ENCODE data around the gene NUDT22.

Gene NUDT22

DNA sequence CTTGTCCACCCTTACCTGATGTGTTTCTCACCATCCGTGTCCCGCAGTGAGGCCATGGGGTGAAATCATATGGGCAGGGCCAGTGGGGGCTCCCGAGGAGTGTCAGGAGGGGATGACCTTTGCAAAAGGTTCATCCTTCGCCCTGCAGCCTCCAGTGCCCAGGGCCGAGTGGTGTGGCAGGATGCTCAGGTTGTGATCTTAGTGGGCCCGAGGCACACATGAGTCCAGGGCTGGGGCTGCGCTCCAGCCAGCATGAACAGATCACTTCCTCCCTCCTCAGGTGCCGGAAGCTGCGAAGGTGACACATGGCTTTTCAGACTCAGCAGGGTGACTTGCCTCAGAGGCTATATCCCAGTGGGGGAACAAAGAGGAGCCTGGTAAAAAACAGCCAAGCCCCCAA lies 12.0 kb downstream of the NUDT22 start:
- Histone ChIP-seq H3K4me1 (ENCODE audit: control insufficient read depth in 1 of 2, insufficient read depth in 2 of 2, low read length in 2 of 2) (peaks cover 17 to 26% of the 10 kb centered on the region in 2 experiments), H2BK12ac (ENCODE audit: low read length) (no peak overlapping the region), H3K27me3 (ENCODE audit: insufficient read depth, low read length) (no peaks in the 10 kb centered on the region), H3K4me3 (ENCODE audit: low read depth, low read length) (no peak overlapping the region), H2AFZ (ENCODE audit: insufficient read depth, low read length, poor library complexity) (no peak overlapping the region), H3K14ac (ENCODE audit: low read length) (no peak overlapping the region), H3K36me3 (ENCODE audit: control insufficient read depth in 1 of 2, insufficient read depth in 2 of 2, low read length in 2 of 2) (peaks cover 25 to 26% of the 10 kb centered on the region in 2 experiments), H4K8ac (ENCODE audit: low read depth, low read length) (no peak overlapping the region), H3K27ac (ENCODE audit: low read depth, low read length) (no peak overlapping the region), H3K4ac (ENCODE audit: low read depth, low read length) (no peak overlapping the region), H4K91ac (ENCODE audit: low read depth, low read length) (no peak overlapping the region), H3K9ac (ENCODE audit: low read length) (no peak overlapping the region), H3K9me3 (ENCODE audit: insufficient read depth, low read depth, low read length) (no peaks in the 10 kb centered on the region), H3K79me2 (ENCODE audit: control insufficient read depth, insufficient read depth, low read length, poor library complexity) (peaks cover 22% of the 10 kb centered on the region), H2BK120ac (ENCODE audit: insufficient read depth, low read length, poor library complexity) (no peak overlapping the region), H3K23ac (ENCODE audit: low read length) (no peak overlapping the region), H2AK5ac (ENCODE audit: low read length) (no peak overlapping the region), H4K12ac (ENCODE audit: low read depth, low read length) (no peak overlapping the region), H3K4me2 (ENCODE audit: low read length) (no peak overlapping the region), H2BK5ac (ENCODE audit: low read depth, low read length, poor library complexity) (no peak overlapping the region), H3K79me1 (ENCODE audit: low read length) (peaks cover 26% of the 10 kb centered on the region), H3K18ac (ENCODE audit: low read length) (no peak overlapping the region)
- no peak for DNase-seq
- no CpG with 5 or more reads among the region's 9 CpGs for WGBS (ENCODE audit: extremely low coverage, insufficient coverage, insufficient read length)

DNA sequence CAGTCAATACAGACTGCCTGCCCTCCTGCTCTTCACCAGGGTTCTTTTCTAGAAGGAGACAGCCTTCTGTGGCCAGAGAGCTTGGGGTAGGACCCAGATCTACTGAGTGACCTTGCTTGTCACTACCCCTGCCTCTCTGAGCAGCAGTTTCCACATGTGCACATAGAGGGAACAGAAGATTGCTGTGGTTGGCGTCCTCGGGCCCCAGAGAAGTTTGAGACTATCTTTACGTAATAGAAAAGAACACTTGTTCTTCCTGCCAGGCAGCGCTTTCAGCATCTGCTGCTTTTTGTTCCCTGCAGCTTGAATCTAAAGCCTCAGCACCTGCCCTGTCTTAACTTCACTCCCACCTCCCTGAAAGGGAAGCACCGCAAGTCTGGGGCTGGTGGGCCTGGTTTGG lies 12.9 kb downstream of the NUDT22 start:
- Histone ChIP-seq H4K12ac (ENCODE audit: low read depth, low read length) (no peak overlapping the region), H3K4me1 (ENCODE audit: control insufficient read depth in 1 of 2, insufficient read depth in 2 of 2, low read length in 2 of 2) (peaks cover 21 to 32% of the 10 kb centered on the region in 2 experiments), H2BK5ac (ENCODE audit: low read depth, low read length, poor library complexity) (no peak overlapping the region), H3K36me3 (ENCODE audit: control insufficient read depth in 1 of 2, insufficient read depth in 2 of 2, low read length in 2 of 2) (peaks cover 34 to 35% of the 10 kb centered on the region in 2 experiments), H3K27me3 (ENCODE audit: insufficient read depth, low read length) (no peaks in the 10 kb centered on the region), H3K4ac (ENCODE audit: low read depth, low read length) (no peak overlapping the region), H3K23ac (ENCODE audit: low read length) (no peak overlapping the region), H3K18ac (ENCODE audit: low read length) (no peak overlapping the region), H3K9me3 (ENCODE audit: insufficient read depth, low read depth, low read length) (no peaks in the 10 kb centered on the region), H4K91ac (ENCODE audit: low read depth, low read length) (no peak overlapping the region), H2BK12ac (ENCODE audit: low read length) (no peak overlapping the region), H2AK5ac (ENCODE audit: low read length) (no peak overlapping the region), H3K27ac (ENCODE audit: low read depth, low read length) (no peak overlapping the region), H3K79me2 (ENCODE audit: control insufficient read depth, insufficient read depth, low read length, poor library complexity) (peaks cover 21% of the 10 kb centered on the region), H3K14ac (ENCODE audit: low read length) (no peak overlapping the region), H3K4me3 (ENCODE audit: low read depth, low read length) (no peak overlapping the region), H3K4me2 (ENCODE audit: low read length) (no peak overlapping the region), H3K9ac (ENCODE audit: low read length) (no peak overlapping the region), H2AFZ (ENCODE audit: insufficient read depth, low read length, poor library complexity) (no peak overlapping the region), H2BK120ac (ENCODE audit: insufficient read depth, low read length, poor library complexity) (no peak overlapping the region), H4K8ac (ENCODE audit: low read depth, low read length) (no peak overlapping the region), H3K79me1 (ENCODE audit: low read length) (peaks cover 24% of the 10 kb centered on the region)
- no peak for DNase-seq
- WGBS (ENCODE audit: extremely low coverage, insufficient coverage, insufficient read length): no CpG with 5 or more reads among the region's 5 CpGs

DNA sequence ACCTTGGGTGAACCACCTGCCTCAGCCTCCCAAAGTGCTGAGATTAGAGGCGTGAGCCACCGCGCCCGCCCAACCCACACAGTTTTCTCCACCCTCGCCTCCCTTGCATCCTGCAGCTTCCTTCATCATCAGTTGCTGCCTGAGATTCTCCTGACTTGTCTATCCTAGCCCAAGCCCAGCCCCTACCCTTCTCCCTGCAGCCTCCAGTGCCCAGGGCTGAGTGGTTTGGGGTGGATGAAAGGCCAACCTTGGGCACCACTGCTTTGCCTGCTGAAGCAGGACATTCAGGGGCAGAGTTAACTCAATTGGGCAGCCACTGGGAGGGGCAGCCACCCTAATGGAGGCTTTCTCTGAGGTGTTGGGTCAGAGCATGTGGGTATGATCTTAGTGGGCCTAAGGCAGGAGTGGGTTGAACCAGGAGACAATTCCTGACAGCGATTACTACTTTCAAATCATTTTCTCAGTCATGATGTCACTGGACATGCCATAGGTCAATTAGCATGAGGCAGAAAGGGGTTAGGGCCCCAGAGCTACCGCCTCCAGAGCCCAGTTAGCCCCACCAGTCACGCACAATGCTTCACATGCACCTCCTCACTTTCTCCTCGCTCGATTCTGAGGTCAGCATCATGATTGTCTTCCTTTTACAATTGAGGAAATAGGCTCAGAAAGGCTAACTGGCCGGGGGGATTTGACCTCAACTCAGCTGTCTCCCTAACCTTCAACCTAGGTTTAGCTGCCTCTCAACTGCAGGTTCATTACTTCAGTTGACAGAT lies 13.8 kb downstream of the NUDT22 start:
- Histone ChIP-seq H2BK12ac (ENCODE audit: low read length) (peak overlapping the region; percentile 39), H3K27me3 (ENCODE audit: insufficient read depth, low read length) (no peaks in the 10 kb centered on the region), H3K36me3 (ENCODE audit: control insufficient read depth in 1 of 2, insufficient read depth in 2 of 2, low read length in 2 of 2) (peaks cover 40 to 42% of the 10 kb centered on the region in 2 experiments), H3K79me1 (ENCODE audit: low read length) (peaks cover 21% of the 10 kb centered on the region), H4K8ac (ENCODE audit: low read depth, low read length) (peak overlapping the region; percentile 99), H3K4ac (ENCODE audit: low read depth, low read length) (no peak overlapping the region), H3K4me2 (ENCODE audit: low read length) (peak overlapping the region; percentile 68), H3K18ac (ENCODE audit: low read length) (no peak overlapping the region), H3K4me1 (ENCODE audit: control insufficient read depth in 1 of 2, insufficient read depth in 2 of 2, low read length in 2 of 2) (peaks cover 21 to 33% of the 10 kb centered on the region in 2 experiments), H3K27ac (ENCODE audit: low read depth, low read length) (peak overlapping the region; percentile 95), H3K14ac (ENCODE audit: low read length) (peak overlapping the region; percentile 13), H3K9me3 (ENCODE audit: insufficient read depth, low read depth, low read length) (no peaks in the 10 kb centered on the region), H4K12ac (ENCODE audit: low read depth, low read length) (peak overlapping the region; percentile 97), H2AFZ (ENCODE audit: insufficient read depth, low read length, poor library complexity) (peak overlapping the region; percentile 67), H2BK120ac (ENCODE audit: insufficient read depth, low read length, poor library complexity) (peak overlapping the region; percentile 94), H4K91ac (ENCODE audit: low read depth, low read length) (peak overlapping the region; percentile 99), H2AK5ac (ENCODE audit: low read length) (peak overlapping the region; percentile 21), H3K23ac (ENCODE audit: low read length) (no peak overlapping the region), H3K9ac (ENCODE audit: low read length) (no peak overlapping the region), H3K79me2 (ENCODE audit: control insufficient read depth, insufficient read depth, low read length, poor library complexity) (peaks cover 20% of the 10 kb centered on the region), H2BK5ac (ENCODE audit: low read depth, low read length, poor library complexity) (peak overlapping the region; percentile 98), H3K4me3 (ENCODE audit: low read depth, low read length) (no peak overlapping the region)
- peak; percentile 63 to 74 for DNase-seq
- no CpG with 5 or more reads among the region's 11 CpGs for WGBS (ENCODE audit: extremely low coverage, insufficient coverage, insufficient read length)

DNA sequence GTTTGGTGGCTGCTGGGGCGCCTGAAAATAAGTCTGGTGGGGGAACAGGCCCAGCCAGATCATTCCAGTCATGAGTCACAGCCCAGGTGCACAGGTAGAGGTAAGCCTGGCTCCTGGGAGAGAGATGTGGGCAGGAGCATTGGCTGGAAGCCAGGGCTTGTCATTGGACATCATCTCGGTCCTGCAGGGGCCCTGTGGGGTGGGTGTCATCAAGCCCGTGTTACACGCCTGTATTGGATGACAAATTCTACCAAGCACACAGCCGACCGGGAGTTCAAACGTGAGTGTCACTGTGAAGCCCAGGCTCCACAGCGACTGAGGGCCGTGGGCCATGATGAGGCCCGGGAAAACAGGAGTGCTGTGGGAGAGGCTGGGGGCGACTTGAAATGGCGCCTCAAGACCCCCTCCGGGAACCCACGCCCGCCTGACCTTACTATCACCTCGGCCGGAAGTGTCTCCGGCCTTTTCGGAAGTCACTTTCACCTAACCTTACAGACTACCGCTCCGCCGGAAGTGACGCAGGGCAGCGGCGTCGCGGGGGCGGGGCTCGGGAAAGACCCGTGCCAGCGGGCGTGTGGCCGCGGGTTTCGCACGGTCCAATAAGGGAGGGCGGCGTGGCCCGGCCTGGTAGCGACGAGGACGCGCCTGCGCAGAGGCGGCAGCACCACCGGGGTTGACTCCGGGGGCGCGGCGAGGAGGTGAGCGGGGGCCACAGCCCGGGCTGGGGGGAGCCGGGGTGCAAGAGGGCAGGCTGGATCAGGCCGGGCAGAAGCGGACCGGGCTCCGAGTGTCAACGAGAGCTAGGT lies 14.6 kb downstream of the NUDT22 start, which contains the start of gene FKBP2:
Gene FKBP2 (plus strand): TSS at position 661 of the 806 bp plus-strand sequence. CDS start 1,293 bp downstream, outside the sequence.
- Histone ChIP-seq H3K9me3 (ENCODE audit: insufficient read depth, low read depth, low read length) (no peaks in the 10 kb centered on the region), H3K4ac (ENCODE audit: low read depth, low read length) (peak within 1 kb of the TSS; percentile 97), H2BK12ac (ENCODE audit: low read length) (peak within 1 kb of the TSS; percentile 39), H3K4me3 (ENCODE audit: low read depth, low read length) (peak within 1 kb of the TSS; percentile 76), H3K9ac (ENCODE audit: low read length) (peak within 1 kb of the TSS; percentile 84), H2BK120ac (ENCODE audit: insufficient read depth, low read length, poor library complexity) (peak within 1 kb of the TSS; percentile 98), H3K79me1 (ENCODE audit: low read length) (peaks cover 28% of the 10 kb centered on the region), H3K4me1 (ENCODE audit: control insufficient read depth in 1 of 2, insufficient read depth in 2 of 2, low read length in 2 of 2) (peaks cover 28 to 36% of the 10 kb centered on the region in 2 experiments), H3K36me3 (ENCODE audit: control insufficient read depth in 1 of 2, insufficient read depth in 2 of 2, low read length in 2 of 2) (peaks cover 44 to 47% of the 10 kb centered on the region in 2 experiments), H2AFZ (ENCODE audit: insufficient read depth, low read length, poor library complexity) (peak within 1 kb of the TSS; percentile 87), H3K4me2 (ENCODE audit: low read length) (peak within 1 kb of the TSS; percentile 94), H3K23ac (ENCODE audit: low read length) (no peak within 1 kb of the TSS), H3K27ac (ENCODE audit: low read depth, low read length) (peak within 1 kb of the TSS; percentile 95), H2AK5ac (ENCODE audit: low read length) (peak within 1 kb of the TSS; percentile 89), H4K12ac (ENCODE audit: low read depth, low read length) (peak within 1 kb of the TSS; percentile 97), H3K27me3 (ENCODE audit: insufficient read depth, low read length) (no peaks in the 10 kb centered on the region), H3K14ac (ENCODE audit: low read length) (peak within 1 kb of the TSS; percentile 98), H4K91ac (ENCODE audit: low read depth, low read length) (peak within 1 kb of the TSS; percentile 99), H2BK5ac (ENCODE audit: low read depth, low read length, poor library complexity) (peak within 1 kb of the TSS; percentile 98), H3K79me2 (ENCODE audit: control insufficient read depth, insufficient read depth, low read length, poor library complexity) (peaks cover 22% of the 10 kb centered on the region), H3K18ac (ENCODE audit: low read length) (peak within 1 kb of the TSS; percentile 96), H4K8ac (ENCODE audit: low read depth, low read length) (peak within 1 kb of the TSS; percentile 99)
- DNase-seq: peak; percentile 97 to 99
- WGBS (ENCODE audit: extremely low coverage, insufficient coverage, insufficient read length): no CpG with 5 or more reads among the region's 58 CpGs

All from trophoblast cell (in vitro differentiated cells and primary cell).